ENCODE measurements around the gene GNG10.
"Not testable (repeated sequence)": the region's sequence is repeated elsewhere in the genome, so short reads cannot be mapped to it uniquely, and the experiment has no call there.

Gene GNG10

DNA sequence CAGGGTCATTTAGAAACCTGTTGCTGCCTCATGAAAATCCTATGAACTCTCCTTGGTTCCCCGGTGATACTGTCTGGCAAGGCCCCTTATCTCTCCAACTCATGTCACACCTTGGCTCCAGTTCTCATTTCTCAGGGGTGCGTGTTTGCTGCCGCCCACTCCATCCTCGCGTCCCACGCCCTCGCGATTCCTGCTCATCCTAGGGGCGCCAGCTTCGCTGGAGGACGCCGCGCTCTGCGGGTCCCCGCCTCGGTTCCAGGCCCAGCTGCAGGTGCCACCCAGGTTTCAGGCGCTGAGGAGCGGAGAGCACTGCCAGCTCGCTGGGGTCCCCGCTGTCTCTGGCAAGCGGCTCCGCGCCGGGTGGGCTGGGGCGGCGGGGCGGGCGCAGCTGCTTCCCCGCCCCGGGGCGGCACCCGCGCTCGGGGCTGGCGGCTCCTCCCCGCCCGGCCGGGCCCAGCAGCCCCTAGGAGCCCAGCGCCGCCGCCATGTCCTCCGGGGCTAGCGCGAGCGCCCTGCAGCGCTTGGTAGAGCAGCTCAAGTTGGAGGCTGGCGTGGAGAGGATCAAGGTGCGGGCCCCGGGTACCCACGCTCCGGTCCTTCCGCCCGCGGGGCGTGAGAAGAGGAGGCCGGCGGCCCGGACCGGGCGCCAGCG, at the start of gene GNG10:
Gene GNG10, plus strand, starts transcription at position 456 of the 652 bp plus-strand sequence. Its CDS starts 30 bp downstream, at position 486.
- H3K36me3 Mint-ChIP-seq, result no peaks in the 10 kb centered on the region
- H3K4me3 Mint-ChIP-seq, result peak within 1 kb of the TSS; percentile 98
- no peaks in the 10 kb centered on the region for H3K9me3 Mint-ChIP-seq
- H3K27me3 Mint-ChIP-seq, result no peaks in the 10 kb centered on the region
- H3K27ac Mint-ChIP-seq, result peak within 1 kb of the TSS; percentile 88
- peaks cover 41% of the 10 kb centered on the region for H3K4me1 Mint-ChIP-seq

DNA sequence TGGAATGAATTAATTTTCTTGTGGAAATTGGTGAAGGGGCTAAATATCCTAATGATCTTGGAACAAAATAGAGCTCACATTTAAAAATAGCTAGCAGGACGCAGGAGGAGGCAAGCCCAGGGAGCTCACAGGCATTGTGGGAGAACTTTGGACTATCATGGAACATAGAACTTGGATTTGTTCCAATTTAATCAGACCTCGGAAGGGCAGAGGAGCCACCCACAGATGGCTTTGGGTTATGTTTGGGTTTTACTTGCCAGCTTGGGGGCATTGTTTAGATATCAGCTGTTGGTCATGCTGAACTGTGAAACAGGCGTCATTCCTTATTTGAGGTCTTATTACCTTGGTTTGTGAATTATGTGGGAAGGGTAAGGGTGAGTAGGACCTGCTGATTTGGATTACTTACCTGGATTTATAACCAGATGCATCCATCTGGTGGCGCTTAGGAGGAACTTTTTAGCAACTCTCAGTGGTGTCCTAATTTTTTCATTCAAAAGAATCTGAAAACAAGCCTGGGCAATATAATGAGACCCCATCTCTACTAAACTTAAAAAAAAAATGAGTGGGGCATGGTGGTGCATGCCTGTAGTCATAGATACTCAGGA, 47.9 kb upstream of the GNG10 start:
- Mint-ChIP-seq H3K4me1 (no peaks in the 10 kb centered on the region), H3K27me3 (peaks cover 11% of the 10 kb centered on the region), H3K27ac (no peak overlapping the region), H3K9me3 (no peaks in the 10 kb centered on the region), H3K36me3 (no peaks in the 10 kb centered on the region), H3K4me3 (no peak overlapping the region)

DNA sequence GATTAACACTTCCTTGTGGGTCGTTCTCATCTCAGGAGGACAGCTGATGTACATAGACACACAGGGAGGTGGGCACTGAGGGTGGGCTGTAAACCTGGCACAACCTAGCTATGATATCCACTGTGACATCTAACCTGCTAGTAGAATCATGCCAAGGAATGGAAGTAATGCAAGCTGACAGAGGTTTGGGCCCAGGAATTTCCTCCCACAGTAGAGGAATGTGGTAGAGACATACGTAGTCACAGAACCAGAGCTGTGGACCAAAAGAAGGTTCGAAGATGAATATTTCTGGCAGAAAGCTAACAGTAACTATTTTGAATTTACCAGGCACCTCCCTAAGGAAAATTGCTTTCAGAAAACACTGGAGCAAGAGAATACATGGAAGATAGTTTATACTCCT, 45.5 kb upstream of the GNG10 start:
- Mint-ChIP-seq H3K4me1 (no peaks in the 10 kb centered on the region), H3K36me3 (no peaks in the 10 kb centered on the region), H3K27ac (no peak overlapping the region), H3K27me3 (peaks cover 9% of the 10 kb centered on the region), H3K4me3 (no peak overlapping the region), H3K9me3 (no peaks in the 10 kb centered on the region)

DNA sequence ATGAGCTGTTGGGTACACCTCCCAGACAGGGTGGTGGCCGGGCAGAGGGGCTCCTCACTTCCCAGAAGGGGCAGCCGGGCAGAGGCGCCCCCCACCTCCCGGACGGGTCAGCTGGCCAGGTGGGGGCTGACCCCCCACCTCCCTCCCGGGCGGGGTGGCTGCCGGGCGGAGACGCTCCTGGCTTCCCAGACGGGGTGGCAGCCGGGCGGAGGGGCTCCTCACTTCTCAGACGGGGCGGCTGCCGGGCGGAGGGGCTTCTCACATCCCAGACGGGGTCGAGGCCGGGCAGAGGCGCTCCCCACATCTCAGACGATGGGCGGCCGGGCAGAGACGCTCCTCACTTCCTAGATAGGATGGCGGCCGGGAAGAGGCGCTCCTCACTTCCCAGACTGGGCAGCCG, 44.1 kb upstream of the GNG10 start:
- not testable (repeated sequence) for H3K4me3 Mint-ChIP-seq, H3K36me3 Mint-ChIP-seq, H3K9me3 Mint-ChIP-seq, H3K27ac Mint-ChIP-seq, H3K4me1 Mint-ChIP-seq, H3K27me3 Mint-ChIP-seq

DNA sequence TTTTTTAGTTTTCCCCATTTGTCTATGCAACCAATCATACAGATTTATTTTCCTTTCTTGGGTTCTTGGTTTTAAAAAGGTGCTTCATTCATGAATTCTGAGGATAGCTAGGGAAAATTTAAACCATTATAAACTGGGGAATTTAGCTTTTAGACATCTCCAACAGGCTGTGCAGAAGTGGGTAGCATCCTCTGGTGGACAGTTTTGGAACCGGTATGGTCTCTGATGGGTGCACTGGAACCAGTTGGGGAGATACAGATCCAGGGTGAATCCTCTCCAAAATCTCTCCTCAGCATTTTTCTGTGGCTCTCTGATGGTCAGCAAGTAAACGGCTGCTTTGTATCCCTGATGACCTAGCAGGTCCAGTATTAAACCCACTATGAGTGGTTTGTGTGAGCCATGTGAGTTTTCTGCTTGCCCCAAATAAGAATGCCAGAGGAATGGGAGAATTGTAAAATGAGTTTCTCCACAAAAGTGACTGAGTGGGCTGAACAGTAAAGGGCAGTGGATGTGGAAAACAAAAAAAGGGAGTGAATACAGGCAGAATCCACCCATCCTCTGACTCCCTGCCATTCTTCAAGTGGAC, 39.4 kb upstream of the GNG10 start:
- H3K4me3 Mint-ChIP-seq, result no peak overlapping the region
- H3K36me3 Mint-ChIP-seq, result no peaks in the 10 kb centered on the region
- no peak overlapping the region for H3K27ac Mint-ChIP-seq

DNA sequence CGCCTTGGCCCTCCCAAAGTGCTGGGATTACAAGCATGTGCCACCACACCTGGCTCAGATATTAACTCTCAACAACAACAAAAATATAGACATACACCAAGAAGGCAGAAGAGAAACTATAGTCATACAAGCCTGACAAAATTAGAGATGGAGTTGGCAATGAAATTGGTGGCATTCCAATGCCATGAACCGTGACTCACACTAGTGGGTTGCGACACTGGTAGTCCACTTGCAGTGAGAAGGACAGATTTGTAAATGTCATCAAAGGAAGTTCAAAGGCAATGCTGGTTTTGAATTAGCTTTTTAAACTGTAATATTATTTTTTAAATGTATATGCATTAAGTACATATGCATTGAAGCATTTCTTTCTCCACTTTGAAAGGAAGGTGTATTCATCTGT, 38.8 kb upstream of the GNG10 start:
- H3K4me1 Mint-ChIP-seq, result no peaks in the 10 kb centered on the region
- no peak overlapping the region for H3K27ac Mint-ChIP-seq
- H3K4me3 Mint-ChIP-seq, result no peak overlapping the region
- peaks cover 3% of the 10 kb centered on the region for H3K27me3 Mint-ChIP-seq
- H3K36me3 Mint-ChIP-seq, result no peaks in the 10 kb centered on the region
- no peaks in the 10 kb centered on the region for H3K9me3 Mint-ChIP-seq

More for the DNA sequence above, 39.4 kb upstream of the GNG10 start:
- Mint-ChIP-seq H3K4me1 (no peaks in the 10 kb centered on the region), H3K9me3 (no peaks in the 10 kb centered on the region), H3K27me3 (peaks cover 3% of the 10 kb centered on the region)

DNA sequence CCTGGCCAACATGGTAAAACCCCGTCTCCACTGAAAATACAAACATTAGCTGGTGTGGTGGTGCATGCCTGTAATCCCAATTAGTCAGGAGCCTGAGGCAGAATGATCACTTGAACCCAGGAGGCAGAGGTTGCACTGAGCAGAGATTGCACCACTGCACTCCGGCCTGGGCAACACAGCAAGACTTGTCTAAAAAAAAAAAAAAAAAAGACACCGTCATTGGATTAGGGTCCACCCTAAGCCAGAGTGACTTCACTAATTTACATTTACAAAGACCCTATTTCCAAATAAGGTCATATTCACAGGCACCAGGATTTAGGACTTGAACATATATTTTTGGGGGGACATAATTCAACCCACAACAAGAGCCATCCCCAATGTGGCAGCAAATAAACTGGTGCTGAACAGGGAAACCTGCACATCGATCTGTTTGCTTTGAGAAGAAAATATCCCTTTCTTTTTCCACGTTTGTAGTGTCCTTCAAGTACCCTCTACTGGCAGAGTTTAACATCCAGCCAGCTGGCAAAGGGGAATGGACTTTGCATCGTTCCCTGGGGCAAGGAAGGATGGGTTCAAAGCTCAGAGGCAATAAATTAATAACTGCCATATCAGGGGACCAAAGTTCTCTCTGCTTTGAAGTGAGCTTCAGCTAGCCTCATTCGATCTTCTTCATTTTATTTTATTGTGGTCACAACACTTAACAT, 34.0 kb upstream of the GNG10 start:
- Mint-ChIP-seq H3K4me3 (no peak overlapping the region), H3K27ac (no peak overlapping the region), H3K36me3 (peaks cover under 1% of the 10 kb centered on the region), H3K4me1 (peaks cover 10% of the 10 kb centered on the region), H3K9me3 (no peaks in the 10 kb centered on the region), H3K27me3 (peaks cover 3% of the 10 kb centered on the region)

DNA sequence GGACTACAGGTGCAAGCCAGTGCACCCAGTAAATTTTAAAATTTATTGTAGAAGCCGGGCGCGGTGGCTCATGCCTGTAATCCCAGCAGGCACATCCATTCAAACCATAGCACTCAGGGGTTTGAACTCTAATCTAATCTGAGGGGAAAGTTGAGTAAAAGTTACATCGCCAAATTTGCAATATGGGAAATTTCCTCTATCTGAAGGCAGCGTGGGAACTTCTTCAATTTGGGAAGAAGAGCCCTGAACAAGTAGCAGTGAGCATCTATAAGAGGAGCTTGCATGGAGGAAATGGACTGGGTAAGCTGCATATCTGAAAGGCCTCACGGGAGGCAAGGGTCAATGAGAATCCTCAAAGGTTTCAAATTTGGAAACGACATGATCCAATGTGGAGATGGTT, 33.0 kb upstream of the GNG10 start:
- H3K27ac Mint-ChIP-seq, result no peak overlapping the region
- H3K36me3 Mint-ChIP-seq, result peaks cover 3% of the 10 kb centered on the region
- H3K27me3 Mint-ChIP-seq, result peaks cover 3% of the 10 kb centered on the region
- H3K4me3 Mint-ChIP-seq, result no peak overlapping the region
- peaks cover 20% of the 10 kb centered on the region for H3K4me1 Mint-ChIP-seq
- H3K9me3 Mint-ChIP-seq, result no peaks in the 10 kb centered on the region

DNA sequence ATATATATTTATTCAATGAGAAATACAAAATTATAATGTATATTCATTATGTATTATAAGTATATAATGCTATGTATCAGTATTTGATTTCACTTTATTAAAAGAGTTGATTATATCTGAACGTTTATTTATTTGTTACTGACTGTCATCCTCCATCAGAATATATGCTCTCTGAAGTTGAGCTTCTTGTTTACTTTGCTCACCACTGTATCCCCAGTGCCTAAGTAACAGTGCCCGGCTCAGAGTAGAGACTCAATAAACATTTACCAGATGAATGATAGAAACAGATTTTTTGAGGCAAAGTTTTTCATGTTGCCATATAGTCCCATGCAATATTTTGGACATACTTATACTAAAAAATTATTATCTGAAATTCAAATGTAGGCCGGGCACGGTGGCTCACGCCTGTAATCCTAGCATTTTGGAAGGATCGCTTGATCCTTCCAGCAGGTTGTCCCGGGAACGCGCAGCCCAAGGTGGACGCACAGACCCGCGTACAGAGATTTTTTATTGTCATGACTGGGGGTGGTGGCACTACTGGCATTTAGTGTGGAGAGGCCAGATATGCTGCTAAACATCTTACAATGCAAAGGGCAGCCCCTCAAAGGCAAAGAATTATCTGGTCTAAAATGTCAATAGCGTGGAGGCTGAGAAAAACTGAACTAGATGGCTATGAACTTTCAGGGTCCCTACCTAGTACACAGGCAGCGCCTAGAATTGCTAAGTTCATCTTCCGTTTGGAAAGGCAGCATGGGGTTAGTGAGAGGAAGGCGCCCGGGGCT, 31.0 kb upstream of the GNG10 start:
- H3K27ac Mint-ChIP-seq, result peak overlapping the region; percentile 95
- no peaks in the 10 kb centered on the region for H3K9me3 Mint-ChIP-seq
- peaks cover 40% of the 10 kb centered on the region for H3K4me1 Mint-ChIP-seq
- peak overlapping the region; percentile 99 for H3K4me3 Mint-ChIP-seq
- H3K36me3 Mint-ChIP-seq, result peaks cover 3% of the 10 kb centered on the region
- H3K27me3 Mint-ChIP-seq, result no peaks in the 10 kb centered on the region

DNA sequence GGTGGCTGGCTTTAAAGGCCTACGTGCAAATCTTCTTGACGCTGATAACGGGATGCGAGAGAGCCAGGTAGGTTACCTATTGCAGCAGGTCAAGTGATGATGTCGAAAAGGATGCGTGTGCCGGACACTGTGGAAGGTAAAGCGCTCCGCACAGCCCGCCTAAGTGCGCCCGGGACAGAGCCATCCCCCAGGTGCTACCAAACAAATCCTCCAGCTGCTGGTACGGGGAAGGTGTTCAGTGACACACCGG, 30.5 kb upstream of the GNG10 start:
- Mint-ChIP-seq H3K9me3 (no peaks in the 10 kb centered on the region), H3K4me1 (peaks cover 44% of the 10 kb centered on the region), H3K27me3 (no peaks in the 10 kb centered on the region), H3K27ac (peak overlapping the region; percentile 95), H3K4me3 (peak overlapping the region; percentile 99), H3K36me3 (peaks cover 3% of the 10 kb centered on the region)

DNA sequence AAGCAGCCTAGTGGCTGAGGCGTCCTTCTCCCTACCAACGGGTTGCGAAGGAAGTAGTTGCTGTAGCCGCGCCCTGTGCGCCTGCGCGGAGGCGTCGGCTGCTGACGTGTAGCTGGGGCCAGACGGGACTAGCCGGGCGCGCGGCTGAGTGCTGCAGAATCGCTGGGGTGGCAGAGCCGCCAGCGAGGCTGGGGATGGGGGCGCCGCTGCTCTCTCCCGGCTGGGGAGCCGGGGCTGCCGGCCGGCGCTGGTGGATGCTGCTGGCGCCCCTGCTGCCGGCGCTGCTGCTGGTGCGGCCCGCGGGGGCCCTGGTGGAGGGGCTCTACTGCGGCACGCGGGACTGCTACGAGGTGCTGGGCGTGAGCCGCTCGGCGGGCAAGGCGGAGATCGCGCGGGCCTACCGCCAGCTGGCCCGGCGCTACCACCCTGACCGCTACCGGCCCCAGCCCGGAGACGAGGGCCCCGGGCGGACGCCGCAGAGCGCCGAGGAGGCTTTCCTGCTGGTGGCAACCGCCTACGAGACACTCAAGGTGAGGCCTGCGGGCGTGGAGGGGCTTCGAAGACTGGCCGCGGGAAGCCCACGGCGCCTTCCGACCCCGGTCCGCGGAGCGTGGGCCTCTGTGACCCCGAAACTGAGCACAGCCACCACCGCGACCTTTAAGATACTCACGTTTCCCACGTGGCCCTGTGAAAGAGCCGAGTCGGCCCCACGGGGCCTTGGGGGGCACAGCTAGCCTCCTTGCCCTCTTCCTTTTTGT, 30.0 kb upstream of the GNG10 start, which contains the start of gene DNAJC25:
Gene DNAJC25, plus strand, starts transcription at position 121 of the 758 bp plus-strand sequence. Its CDS starts 74 bp downstream, at position 195.
- peak within 1 kb of the TSS; percentile 99 for H3K4me3 Mint-ChIP-seq
- peaks cover 46% of the 10 kb centered on the region for H3K4me1 Mint-ChIP-seq
- H3K9me3 Mint-ChIP-seq, result no peaks in the 10 kb centered on the region
- H3K27me3 Mint-ChIP-seq, result no peaks in the 10 kb centered on the region
- H3K36me3 Mint-ChIP-seq, result peaks cover 3% of the 10 kb centered on the region
- peak within 1 kb of the TSS; percentile 95 for H3K27ac Mint-ChIP-seq

DNA sequence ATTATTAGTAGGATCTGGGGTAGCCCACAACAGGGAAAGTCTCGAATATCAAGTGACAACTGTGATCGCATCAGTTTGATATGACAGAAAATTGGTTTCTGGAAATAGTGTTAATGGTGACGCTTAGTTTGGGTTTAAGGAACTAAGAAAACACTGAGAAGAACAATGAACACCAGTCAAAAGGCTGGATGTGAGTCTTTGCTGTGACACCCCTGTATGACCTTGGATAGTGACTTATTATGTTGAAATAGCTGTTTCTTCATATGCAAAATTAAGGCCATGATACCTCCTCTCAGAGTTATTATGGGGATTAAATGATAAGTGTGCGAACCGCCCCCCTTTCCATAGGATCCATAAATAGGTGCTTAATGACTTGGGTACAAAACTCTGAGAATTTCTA, 29.3 kb upstream of the GNG10 start:
- peaks cover 3% of the 10 kb centered on the region for H3K36me3 Mint-ChIP-seq
- peaks cover 46% of the 10 kb centered on the region for H3K4me1 Mint-ChIP-seq
- peak overlapping the region; percentile 89 for H3K27ac Mint-ChIP-seq
- no peaks in the 10 kb centered on the region for H3K27me3 Mint-ChIP-seq
- no peaks in the 10 kb centered on the region for H3K9me3 Mint-ChIP-seq
- peak overlapping the region; percentile 99 for H3K4me3 Mint-ChIP-seq

DNA sequence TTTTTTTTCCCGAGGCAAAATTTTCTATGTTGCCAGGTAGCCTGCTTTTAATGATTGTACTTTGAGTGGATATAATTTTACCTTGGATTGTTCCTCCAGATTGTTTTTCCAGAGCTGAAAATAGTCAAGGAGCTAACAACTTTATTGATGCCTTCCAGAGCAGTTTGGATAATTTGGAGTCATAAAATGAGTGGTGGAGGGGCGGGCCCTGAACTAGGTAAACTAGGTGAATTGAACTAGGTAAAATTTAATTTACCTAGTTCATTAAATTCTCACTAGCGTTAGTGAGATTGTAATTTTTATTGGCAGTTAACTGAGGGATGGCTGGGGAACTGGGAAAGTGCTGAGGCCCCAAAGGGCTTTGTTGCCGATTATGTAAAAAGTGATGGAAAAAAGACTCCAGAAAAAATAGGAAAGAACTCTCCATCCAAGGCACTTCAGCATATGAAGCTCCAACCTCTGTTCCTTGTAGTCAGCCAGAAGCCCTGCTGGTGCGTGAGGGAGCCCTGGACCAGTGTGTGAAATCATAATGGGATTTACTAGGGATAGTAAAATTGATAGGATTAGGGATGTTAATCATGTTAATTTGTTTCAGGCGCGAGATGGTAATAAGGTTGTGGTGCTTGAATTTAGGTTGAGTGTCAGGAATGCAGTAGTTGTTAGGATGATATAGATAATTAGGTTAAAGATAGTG, 28.6 kb upstream of the GNG10 start:
- Mint-ChIP-seq H3K4me3 (peak overlapping the region; percentile 99), H3K27me3 (no peaks in the 10 kb centered on the region), H3K27ac (no peak overlapping the region), H3K4me1 (peaks cover 46% of the 10 kb centered on the region), H3K36me3 (peaks cover 3% of the 10 kb centered on the region), H3K9me3 (no peaks in the 10 kb centered on the region)

DNA sequence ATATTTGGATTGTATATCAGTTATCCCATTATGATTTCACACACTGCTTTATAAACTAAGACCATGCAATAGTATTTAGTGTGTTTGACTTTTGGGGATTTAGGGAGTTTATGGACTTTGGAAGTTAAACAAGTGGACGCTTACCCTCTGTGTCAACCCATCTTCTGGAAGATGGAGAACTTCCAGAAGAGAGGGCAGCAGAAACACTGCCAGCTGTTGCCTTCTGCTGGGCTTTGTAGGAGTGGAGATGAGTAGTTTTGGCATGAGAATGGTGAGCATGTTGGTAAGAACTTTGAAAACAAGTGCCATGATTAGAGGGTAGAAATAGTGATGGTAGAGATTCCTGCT, 28.0 kb upstream of the GNG10 start:
- peaks cover 46% of the 10 kb centered on the region for H3K4me1 Mint-ChIP-seq
- no peaks in the 10 kb centered on the region for H3K27me3 Mint-ChIP-seq
- H3K27ac Mint-ChIP-seq, result no peak overlapping the region
- peak overlapping the region; percentile 99 for H3K4me3 Mint-ChIP-seq
- no peaks in the 10 kb centered on the region for H3K9me3 Mint-ChIP-seq
- peaks cover 3% of the 10 kb centered on the region for H3K36me3 Mint-ChIP-seq

Data from activated naive CD4-positive, alpha-beta T cell treated with anti-CD3 and anti-CD28 coated beads, Interleukin-2, amount 50 U/mL, for 24 hours (primary cell).